Heart right ventricle (tissue), 16 donors: ENCODE results near the gene DAB1. TPM values are rescaled to one million over a fixed set of nuclear protein-coding genes. Genes with fewer than 3 reads are reported as not detected.

Experiments
- ATAC-seq, 8 donors: fragments of 200-7000 bp; cut with Tn5 transposase; one replicate each; pipeline ENCODE4 v1.9.1; 2020; ENCODE audit warnings: mild to moderate bottlenecking in 8 of 8, moderate library complexity in 8 of 8, moderate number of reproducible peaks in 1 of 8
- DNase-seq, 2 donors: peaks; one replicate each; pipeline ENCODE4 v3.0.0-alpha.2; 2020
- H3K27ac ChIP-seq, 10 donors: fragments of 200-600 bp; sonication (generic) in 2 of 10; one replicate each; pipeline versions ENCODE4 v1.5.0 to v1.8.0; 2020 to 2022; ENCODE audit warnings: mild to moderate bottlenecking in 3 of 10
- H3K27me3 ChIP-seq, 7 donors: fragments of 200-600 bp; one replicate each; pipeline ENCODE4 v1.8.0; 2021 to 2022; ENCODE audit warnings: mild to moderate bottlenecking in 2 of 7
- H3K36me3 ChIP-seq, 9 donors: fragments of 200-600 bp; sonication (generic) in 1 of 9; one replicate each; pipeline versions ENCODE4 v1.5.0 to v1.8.0; 2020 to 2022; ENCODE audit warnings: mild to moderate bottlenecking in 2 of 9
- H3K4me1 ChIP-seq, 9 donors: fragments of 200-600 bp; sonication (generic) in 1 of 9; one replicate each; pipeline versions ENCODE4 v1.5.0 to v1.8.0; 2020 to 2022; ENCODE audit warnings: mild to moderate bottlenecking in 4 of 9
- H3K4me3 ChIP-seq, 10 donors: fragments of 200-600 bp; sonication (generic) in 2 of 10; one replicate each; pipeline versions ENCODE4 v1.5.0 to v1.8.0; 2020 to 2022; ENCODE audit warnings: mild to moderate bottlenecking in 7 of 10, moderate library complexity in 2 of 10
- H3K9me3 ChIP-seq, 11 donors: fragments of 200-600 bp in 10 of 11; sonication (generic) in 2 of 11; one replicate each; pipeline versions ENCODE4 v1.5.0 to v1.8.0; 2013 to 2022; ENCODE audit warnings: mild to moderate bottlenecking in 2 of 11, control low read depth in 1 of 11, moderate library complexity in 1 of 11
- WGBS, 2 donors: extraction: QIAGEN DNeasy Blood & Tissue Kit; methylation state at CpG; one replicate each; pipeline ENCODE4 v1.1.7; 2013; ENCODE audit warnings: inconsistent platforms in 1 of 2; 5-methylcytosine and 5-hydroxymethylcytosine counted together
- intact Hi-C, 10 donors: fragments of 100-400 bp; cut with DNase I; formaldehyde crosslinking; loops; one replicate each; pipeline versions ENCODE4 v1.11.1 to v1.14.2; 2022
- polyA plus RNA-seq, 2 donors: library from polyadenylated mRNA; stranded (reverse); fragments of 200-250 nt; gene quantifications; one replicate each; pipeline ENCODE4 v1.2.3, GENCODE V29; 2013
- total RNA-seq, 10 donors: library from RNA; stranded (reverse); fragmentation: NEBNext Ultra II Directional in 3 of 10; extraction: Animal tissue kit (Norgen Biotek cat#: 25700) in 3 of 10; gene quantifications; one replicate each; pipeline versions ENCODE4 v1.2.1 to v1.2.4, GENCODE V29; 2021 to 2023
- TF ChIP-seq, protein P1 (sequence below), 9 donors: fragments of 200-600 bp; sonication (generic) in 2 of 9; IDR thresholded peaks; one replicate each; pipeline versions ENCODE4 v1.5.0 to v1.8.0; 2021 to 2022; ENCODE audit warnings: antibody characterized with exemption in 9 of 9, mild to moderate bottlenecking in 5 of 9, moderate library complexity in 1 of 9
- donor health status: Arrhythmogenic right ventricular cardiomyopathy.
- donor health status: ischemic (EF 13 %, LVEDD 7.1; RV severe dilation, severe dysfunction).
- donor health status: healthy with polysubstance abuse.
- donor health status: DM: no; HTN: yes; CAD: no.
- donor health status: DM: no; HTN: no; CAD: no.
- donor health status: ischemic (EF 25% LVEDD 6.9; RV normal size, moderate dysfunction).
- donor health status: ischemic (EF 25% LVEDD 5.7; RV mildly dilated, moderate dysfunction).
- donor health status: healthy.
- donor health status: DM: yes; HTN: yes; CAD: no.
- donor health status: Ischemic cardiomyopathy.
- donor health status: ischemic (EF 35%, LVEDD 5.7; RV mildly dilated, moderate dysfunction).
- donor health status: nonischemic (EF 11% LVEDD 7.7; RV severe dilation, severe dysfunction).
- donor health status: DM: yes; HTN: yes; CAD: no.
- donor health status: PGD.
- donor health status: ischemic (EF 29% LVEDD 5.4; RV normal size, mild dysfunction).
- donor health status: nonischemic (EF 23%, LVEDD 6.1; RV moderate dilation, normal function).

The DAB1 gene
- total and polyA plus RNA-seq, 12 donors = 0.16 to 25.5 (median 8.1) TPM

DNA sequence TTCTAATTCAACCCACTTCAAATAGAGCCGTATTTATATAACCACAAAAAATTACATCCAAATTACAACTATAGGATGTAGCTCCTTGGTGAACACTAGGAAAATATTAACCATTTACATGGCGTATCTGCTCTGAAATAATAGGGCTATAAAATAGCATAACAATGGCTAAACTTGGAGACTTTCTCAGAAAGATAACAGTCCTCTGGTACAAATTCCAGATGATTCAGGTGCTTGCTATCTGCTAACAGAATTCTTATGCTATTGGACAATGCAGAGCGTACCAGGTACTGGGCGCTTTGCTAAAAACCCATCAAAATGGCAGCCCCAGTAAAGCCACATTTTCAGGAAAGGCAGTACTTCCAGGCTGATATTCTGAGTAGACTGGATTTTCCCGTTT, 248.4 kb downstream of the DAB1 start:
- Histone ChIP-seq H3K27me3 (no peaks in the 10 kb centered on the region), H3K4me3 (no peak overlapping the region), H3K36me3 (no peaks in the 10 kb centered on the region), H3K27ac (no peak overlapping the region), H3K9me3 (peaks cover 0 to 6% (median 0%) of the 10 kb centered on the region in 11 donors), H3K4me1 (no peaks in the 10 kb centered on the region)
- intact Hi-C loops = no loop called here
- TF ChIP-seq, protein P1, sequence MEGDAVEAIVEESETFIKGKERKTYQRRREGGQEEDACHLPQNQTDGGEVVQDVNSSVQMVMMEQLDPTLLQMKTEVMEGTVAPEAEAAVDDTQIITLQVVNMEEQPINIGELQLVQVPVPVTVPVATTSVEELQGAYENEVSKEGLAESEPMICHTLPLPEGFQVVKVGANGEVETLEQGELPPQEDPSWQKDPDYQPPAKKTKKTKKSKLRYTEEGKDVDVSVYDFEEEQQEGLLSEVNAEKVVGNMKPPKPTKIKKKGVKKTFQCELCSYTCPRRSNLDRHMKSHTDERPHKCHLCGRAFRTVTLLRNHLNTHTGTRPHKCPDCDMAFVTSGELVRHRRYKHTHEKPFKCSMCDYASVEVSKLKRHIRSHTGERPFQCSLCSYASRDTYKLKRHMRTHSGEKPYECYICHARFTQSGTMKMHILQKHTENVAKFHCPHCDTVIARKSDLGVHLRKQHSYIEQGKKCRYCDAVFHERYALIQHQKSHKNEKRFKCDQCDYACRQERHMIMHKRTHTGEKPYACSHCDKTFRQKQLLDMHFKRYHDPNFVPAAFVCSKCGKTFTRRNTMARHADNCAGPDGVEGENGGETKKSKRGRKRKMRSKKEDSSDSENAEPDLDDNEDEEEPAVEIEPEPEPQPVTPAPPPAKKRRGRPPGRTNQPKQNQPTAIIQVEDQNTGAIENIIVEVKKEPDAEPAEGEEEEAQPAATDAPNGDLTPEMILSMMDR (IDR thresholded peaks at IDR 0.05) = no peak
- ATAC-seq = no peak
- DNase-seq = no peak
- 86 to 90% methylated on average over 5 of the region's 5 CpGs for WGBS, 2 donors

DNA sequence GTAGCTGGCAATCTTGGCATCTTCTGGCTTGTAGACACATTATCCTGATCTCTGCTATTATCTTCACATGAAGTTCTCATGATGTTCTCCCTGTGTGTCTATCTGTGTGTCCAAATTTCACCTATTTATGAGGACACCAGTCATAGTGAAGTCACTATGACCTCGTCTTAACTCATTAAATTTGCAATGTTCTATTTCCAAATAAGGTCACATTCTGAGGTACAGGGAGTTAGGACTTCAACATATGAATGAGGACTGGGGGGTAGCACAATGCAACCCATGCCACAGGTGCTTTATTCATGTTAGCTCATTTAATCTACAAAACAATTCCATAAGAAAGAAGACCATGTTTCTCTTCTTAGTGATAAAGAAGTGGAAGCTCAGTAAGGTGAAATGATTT, 251.8 kb downstream of the DAB1 start:
- H3K9me3 ChIP-seq = peaks cover 0 to 2% (median 0%) of the 10 kb centered on the region in 11 donors
- H3K36me3 ChIP-seq = no peaks in the 10 kb centered on the region
- intact Hi-C loops = no loop called here
- H3K4me1 ChIP-seq = no peaks in the 10 kb centered on the region
- no peak overlapping the region for H3K4me3 ChIP-seq
- 86 to 88% methylated on average over 1 of the region's 1 CpG for WGBS, 2 donors
- DNase-seq = no peak
- ATAC-seq = no peak
- no peak overlapping the region for H3K27ac ChIP-seq
- no peaks in the 10 kb centered on the region for H3K27me3 ChIP-seq
- TF ChIP-seq, protein P1 (IDR thresholded peaks at IDR 0.05) = no peak

DNA sequence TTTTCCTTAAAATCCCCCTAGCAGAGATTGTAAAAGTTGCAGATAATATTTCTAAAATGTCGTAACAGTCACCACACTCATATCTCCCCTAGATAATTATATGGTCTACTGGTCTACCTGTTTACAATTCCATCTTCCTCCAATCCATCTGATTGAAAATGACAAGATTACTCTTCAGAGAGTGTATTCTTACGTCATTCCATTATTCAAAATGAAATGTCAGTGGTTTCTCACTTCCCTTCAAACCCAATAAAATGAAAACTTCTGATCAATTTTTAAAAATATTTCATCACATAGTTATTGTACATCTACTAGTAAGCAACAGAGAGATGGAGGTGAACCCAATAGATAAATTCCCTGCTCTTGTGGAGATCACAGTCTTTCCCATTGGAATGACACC, 255.9 kb downstream of the DAB1 start:
- ATAC-seq (no peak), DNase-seq (no peak)
- H3K4me1 ChIP-seq = peaks cover 0 to 12% (median 7%) of the 10 kb centered on the region in 9 donors
- 85 to 92% methylated on average over 2 of the region's 2 CpGs for WGBS, 2 donors
- H3K27ac ChIP-seq = no peak overlapping the region
- intact Hi-C loops = no loop called here
- H3K9me3 ChIP-seq = no peaks in the 10 kb centered on the region
- TF ChIP-seq, protein P1 (IDR thresholded peaks at IDR 0.05) = no peak
- no peaks in the 10 kb centered on the region for H3K36me3 ChIP-seq
- no peaks in the 10 kb centered on the region for H3K27me3 ChIP-seq
- no peak overlapping the region for H3K4me3 ChIP-seq

DNA sequence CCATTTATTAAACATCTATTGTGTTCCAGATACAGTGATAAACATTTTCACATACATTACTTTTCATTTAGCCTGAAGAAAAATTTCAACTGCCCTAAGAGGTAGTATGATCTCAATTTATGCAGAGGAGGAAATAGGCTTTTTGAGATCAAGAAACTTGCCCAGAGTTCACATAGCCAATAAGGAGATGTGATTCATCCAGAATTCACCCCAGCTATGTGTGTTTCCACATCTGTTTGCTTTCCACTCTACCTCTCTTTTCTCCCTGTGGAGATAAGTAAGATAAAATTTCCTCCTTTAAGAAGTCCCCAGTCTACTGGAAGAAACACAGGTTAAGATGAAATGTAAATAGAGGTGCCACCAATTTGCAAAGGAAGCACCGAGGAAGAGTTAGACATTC, 258.3 kb downstream of the DAB1 start:
- ATAC-seq = no peak
- no peaks in the 10 kb centered on the region for H3K9me3 ChIP-seq
- H3K36me3 ChIP-seq = no peaks in the 10 kb centered on the region
- 59 to 66% methylated on average over 1 of the region's 1 CpG for WGBS, 2 donors
- TF ChIP-seq, protein P1 (IDR thresholded peaks at IDR 0.05) = no peak
- no peak overlapping the region for H3K4me3 ChIP-seq
- intact Hi-C loops = no loop called here
- DNase-seq = no peak
- no peaks in the 10 kb centered on the region for H3K27me3 ChIP-seq
- H3K27ac ChIP-seq = no peak overlapping the region
- peaks cover 0 to 19% (median 7%) of the 10 kb centered on the region in 9 donors for H3K4me1 ChIP-seq
